GM19455 (cell line): ENCODE results near the gene RSU1.

Experiments
- ATAC-seq: cut with Tn5 transposase; IDR thresholded peaks from one replicate; pipeline ENCODE4 v1.9.1; 2021; ENCODE audit not compliant: unreplicated experiment

Gene RSU1

GRCh38 chr10:16745061-16745460 lies 72.2 kb downstream of the RSU1 start:
- no peak for ATAC-seq

- ATAC-seq = no peak
Observed at GRCh38 chr10:16742165-16742960, 74.9 kb downstream of the RSU1 start.

- ATAC-seq = no peak
Observed at GRCh38 chr10:16741540-16741939, 75.7 kb downstream of the RSU1 start.

GRCh38 chr10:16737420-16737819 lies 79.8 kb downstream of the RSU1 start:
- ATAC-seq = no peak

- no peak for ATAC-seq
Observed at GRCh38 chr10:16735671-16736070, 81.6 kb downstream of the RSU1 start.

GRCh38 chr10:16732376-16732775 lies 84.8 kb downstream of the RSU1 start:
- no peak for ATAC-seq

- ATAC-seq = no peak
Observed at GRCh38 chr10:16728266-16728665, 89.0 kb downstream of the RSU1 start.

GRCh38 chr10:16727666-16728065 lies 89.6 kb downstream of the RSU1 start:
- no peak for ATAC-seq

GRCh38 chr10:16724509-16724908 lies 92.7 kb downstream of the RSU1 start:
- no peak for ATAC-seq

- ATAC-seq = no peak
Observed at GRCh38 chr10:16720812-16721211, 96.4 kb downstream of the RSU1 start.

- no peak for ATAC-seq
Observed at GRCh38 chr10:16717622-16718395, 99.4 kb downstream of the RSU1 start.

GRCh38 chr10:16716051-16716450 lies 101.2 kb downstream of the RSU1 start:
- ATAC-seq = no peak

GRCh38 chr10:16713290-16713689 lies 103.9 kb downstream of the RSU1 start:
- no peak for ATAC-seq

- ATAC-seq = no peak
Observed at GRCh38 chr10:16712883-16713282, 104.3 kb downstream of the RSU1 start.

- no peak for ATAC-seq
Observed at GRCh38 chr10:16700331-16700730, 116.9 kb downstream of the RSU1 start.

GRCh38 chr10:16699435-16700057 lies 117.7 kb downstream of the RSU1 start:
- ATAC-seq = no peak

GRCh38 chr10:16698461-16698860 lies 118.8 kb downstream of the RSU1 start:
- ATAC-seq = no peak

- no peak for ATAC-seq
Observed at GRCh38 chr10:16690417-16690816, 126.8 kb downstream of the RSU1 start.

- no peak for ATAC-seq
Observed at GRCh38 chr10:16689696-16690095, 127.5 kb downstream of the RSU1 start.

GRCh38 chr10:16689227-16689626 lies 128.0 kb downstream of the RSU1 start:
- no peak for ATAC-seq

- ATAC-seq = no peak
Observed at GRCh38 chr10:16686054-16686902, 130.9 kb downstream of the RSU1 start.
